ENCODE results near the gene ELMO1. TPM values are rescaled to one million over a fixed set of nuclear protein-coding genes. Genes with fewer than 3 reads are reported as not detected.

ELMO1 gene
- total RNA-seq, 1 donor: under 0.01 TPM

DNA sequence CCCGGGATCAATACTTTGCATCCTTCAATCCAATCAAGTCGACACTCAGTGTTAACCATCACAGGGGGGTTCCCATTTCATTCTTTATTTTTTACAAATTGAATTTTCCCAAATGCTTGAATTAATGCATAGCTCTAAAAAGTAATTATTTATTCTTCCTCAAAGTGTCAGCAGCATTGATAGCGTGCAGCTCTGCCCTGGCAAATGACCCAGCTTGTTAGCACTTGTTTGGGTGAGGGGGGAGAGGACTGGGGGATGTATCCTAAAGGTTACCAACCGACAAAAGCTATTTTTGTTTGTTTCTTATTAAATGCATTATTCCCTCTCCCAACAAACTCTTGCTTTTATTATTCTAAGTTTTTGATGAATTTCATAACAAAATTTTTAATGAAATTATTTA, 27.0 kb upstream of the ELMO1 start:
- no peak overlapping the region for H3K4me3 ChIP-seq (ENCODE audit: low read depth, low read length)
- TF ChIP-seq, protein P1, sequence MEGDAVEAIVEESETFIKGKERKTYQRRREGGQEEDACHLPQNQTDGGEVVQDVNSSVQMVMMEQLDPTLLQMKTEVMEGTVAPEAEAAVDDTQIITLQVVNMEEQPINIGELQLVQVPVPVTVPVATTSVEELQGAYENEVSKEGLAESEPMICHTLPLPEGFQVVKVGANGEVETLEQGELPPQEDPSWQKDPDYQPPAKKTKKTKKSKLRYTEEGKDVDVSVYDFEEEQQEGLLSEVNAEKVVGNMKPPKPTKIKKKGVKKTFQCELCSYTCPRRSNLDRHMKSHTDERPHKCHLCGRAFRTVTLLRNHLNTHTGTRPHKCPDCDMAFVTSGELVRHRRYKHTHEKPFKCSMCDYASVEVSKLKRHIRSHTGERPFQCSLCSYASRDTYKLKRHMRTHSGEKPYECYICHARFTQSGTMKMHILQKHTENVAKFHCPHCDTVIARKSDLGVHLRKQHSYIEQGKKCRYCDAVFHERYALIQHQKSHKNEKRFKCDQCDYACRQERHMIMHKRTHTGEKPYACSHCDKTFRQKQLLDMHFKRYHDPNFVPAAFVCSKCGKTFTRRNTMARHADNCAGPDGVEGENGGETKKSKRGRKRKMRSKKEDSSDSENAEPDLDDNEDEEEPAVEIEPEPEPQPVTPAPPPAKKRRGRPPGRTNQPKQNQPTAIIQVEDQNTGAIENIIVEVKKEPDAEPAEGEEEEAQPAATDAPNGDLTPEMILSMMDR (IDR thresholded peaks at IDR 0.05; ENCODE audit: insufficient read depth, low read depth, low read length): no peak

DNA sequence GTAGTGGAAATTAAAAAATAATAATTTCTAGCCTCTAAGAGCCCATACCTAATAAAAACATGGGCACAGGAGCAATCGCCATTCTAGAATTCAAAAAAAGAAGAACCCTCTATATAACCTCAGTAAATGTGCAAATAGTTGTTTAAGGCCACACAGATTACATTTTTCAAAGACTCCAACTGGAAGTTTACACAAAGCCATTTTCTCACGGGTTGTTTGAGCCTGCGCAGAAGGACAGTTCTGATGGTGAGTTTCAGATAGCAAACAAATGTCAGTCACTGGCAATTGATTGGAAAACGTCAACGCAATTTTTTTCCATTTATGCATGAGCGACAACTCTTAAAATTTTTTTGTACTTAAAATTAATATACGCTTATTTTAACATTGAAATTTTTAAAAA, 23.0 kb upstream of the ELMO1 start:
- no peak for DNase-seq (ENCODE audit: low read depth)
- TF ChIP-seq, protein P1 (IDR thresholded peaks at IDR 0.05; ENCODE audit: insufficient read depth, low read depth, low read length): no peak
- H3K4me3 ChIP-seq (ENCODE audit: low read depth, low read length): no peak overlapping the region

More for the DNA sequence above, 27.0 kb upstream of the ELMO1 start:
- DNase-seq (ENCODE audit: low read depth): no peak

DNA sequence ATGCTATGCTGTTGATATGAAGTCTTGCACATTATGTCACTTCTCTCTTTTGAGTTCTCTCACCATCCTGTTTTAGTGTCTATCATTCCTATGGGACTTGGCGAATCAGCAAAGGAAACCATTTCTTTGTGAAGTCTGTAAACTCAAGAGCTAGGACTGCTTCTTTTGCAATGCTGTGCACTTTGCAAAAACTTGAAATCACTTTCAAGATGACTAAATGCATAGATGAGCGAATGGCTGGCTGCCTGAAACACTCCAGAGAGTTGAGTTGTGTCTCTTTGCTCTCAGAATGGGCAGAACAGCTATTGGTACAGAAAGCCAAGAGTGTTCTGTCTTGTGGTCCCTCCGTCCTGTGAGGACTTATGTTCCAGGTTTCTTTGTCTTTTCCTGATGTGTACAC, 18.3 kb upstream of the ELMO1 start:
- TF ChIP-seq, protein P1 (IDR thresholded peaks at IDR 0.05; ENCODE audit: insufficient read depth, low read depth, low read length): no peak
- no peak for DNase-seq (ENCODE audit: low read depth)
- H3K4me3 ChIP-seq (ENCODE audit: low read depth, low read length): no peak overlapping the region

DNA sequence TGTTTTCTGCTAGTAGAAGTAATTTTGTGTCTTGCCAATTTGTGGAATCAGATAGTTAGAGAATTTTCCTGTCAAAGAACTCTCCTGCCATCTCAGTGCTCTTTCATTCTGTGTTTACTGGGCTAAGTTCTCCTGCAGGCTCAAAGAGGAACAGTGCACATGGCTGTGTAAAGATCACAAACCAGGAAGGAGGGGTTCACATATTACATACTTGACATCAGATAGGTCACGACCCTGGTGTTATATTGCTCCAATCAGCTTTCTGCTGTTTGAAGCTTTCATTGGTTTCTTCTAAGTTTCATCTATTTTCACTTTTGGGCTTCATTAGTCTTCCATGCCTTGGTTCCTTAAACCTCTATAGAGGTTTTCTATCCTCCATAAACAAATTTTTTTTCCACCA, 13.5 kb upstream of the ELMO1 start:
- no peak overlapping the region for H3K4me3 ChIP-seq (ENCODE audit: low read depth, low read length)
- no peak for DNase-seq (ENCODE audit: low read depth)
- TF ChIP-seq, protein P1 (IDR thresholded peaks at IDR 0.05; ENCODE audit: insufficient read depth, low read depth, low read length): no peak

DNA sequence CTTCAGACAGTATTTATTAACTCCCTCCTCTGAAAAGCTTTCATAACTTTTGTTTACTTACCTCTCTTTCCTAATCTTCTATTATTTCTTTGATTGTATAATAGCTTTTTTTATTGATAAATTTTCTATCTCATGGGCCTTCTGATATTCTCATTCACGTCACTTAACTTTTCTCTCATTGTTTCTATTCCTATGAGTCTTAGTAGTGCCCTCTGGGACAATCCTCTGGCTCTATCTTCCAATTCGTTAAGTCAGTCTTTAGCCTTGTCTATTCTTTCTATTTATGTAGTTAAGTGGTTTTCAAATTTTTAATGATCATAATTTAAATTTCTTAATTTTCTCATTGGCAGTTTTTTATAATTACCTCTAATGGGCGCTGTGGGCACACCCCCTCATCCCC, 6.4 kb upstream of the ELMO1 start:
- TF ChIP-seq, protein P1 (IDR thresholded peaks at IDR 0.05; ENCODE audit: insufficient read depth, low read depth, low read length): no peak
- DNase-seq (ENCODE audit: low read depth): no peak
- H3K4me3 ChIP-seq (ENCODE audit: low read depth, low read length): no peak overlapping the region

DNA sequence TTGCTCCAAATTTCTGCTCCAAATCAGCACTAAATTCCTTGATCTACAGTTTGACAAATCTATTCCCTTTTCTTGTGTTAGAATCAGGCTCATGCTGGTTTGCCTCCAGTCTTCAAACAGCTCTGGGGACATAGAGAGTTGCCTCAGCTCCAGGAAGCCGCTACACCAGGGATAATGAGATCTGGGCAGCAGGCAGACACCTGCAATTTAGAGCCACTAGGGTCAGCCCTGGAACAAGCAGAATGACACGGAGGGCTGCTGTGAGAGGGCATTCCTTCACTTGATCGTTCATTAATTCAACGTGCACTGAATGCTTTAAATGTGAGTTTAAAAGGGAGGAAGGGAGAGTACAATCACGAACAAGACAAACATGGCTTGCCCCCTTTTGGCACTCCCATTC, 3.7 kb upstream of the ELMO1 start:
- TF ChIP-seq, protein P1 (IDR thresholded peaks at IDR 0.05; ENCODE audit: insufficient read depth, low read depth, low read length): no peak

DNA sequence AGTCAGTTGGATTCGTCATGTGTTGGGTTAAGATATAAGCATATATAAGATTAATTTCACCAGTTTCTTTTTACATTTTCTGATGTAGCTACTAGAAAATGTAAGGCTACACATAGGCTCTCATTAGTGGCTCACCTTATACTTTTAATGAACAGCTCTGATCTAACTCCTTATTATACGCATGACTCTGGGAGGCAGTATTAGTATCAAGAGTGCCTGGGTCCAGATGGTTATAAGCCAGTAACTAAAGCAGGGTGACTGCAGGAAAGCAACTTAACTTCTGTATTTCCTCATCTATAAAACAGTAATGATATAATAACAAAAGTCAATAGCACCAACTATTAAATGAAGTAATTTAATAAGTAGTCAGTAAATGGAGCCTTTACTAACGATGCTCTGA, 1.4 kb upstream of the ELMO1 start:
- TF ChIP-seq, protein P1 (IDR thresholded peaks at IDR 0.05; ENCODE audit: insufficient read depth, low read depth, low read length): no peak
- no peak overlapping the region for H3K4me3 ChIP-seq (ENCODE audit: low read depth, low read length)
- DNase-seq (ENCODE audit: low read depth): no peak

More for the DNA sequence above, 3.7 kb upstream of the ELMO1 start:
- no peak overlapping the region for H3K4me3 ChIP-seq (ENCODE audit: low read depth, low read length)
- DNase-seq (ENCODE audit: low read depth): no peak

Data from fibroblast of villous mesenchyme (primary cell).